Measurements from ENCODE around the gene CDC42SE1. TPM values are rescaled to one million over a fixed set of nuclear protein-coding genes. Genes with fewer than 3 reads are reported as not detected.

The CDC42SE1 gene
- total RNA-seq, 1 experiment from 2014 or later: 63.8 TPM

DNA sequence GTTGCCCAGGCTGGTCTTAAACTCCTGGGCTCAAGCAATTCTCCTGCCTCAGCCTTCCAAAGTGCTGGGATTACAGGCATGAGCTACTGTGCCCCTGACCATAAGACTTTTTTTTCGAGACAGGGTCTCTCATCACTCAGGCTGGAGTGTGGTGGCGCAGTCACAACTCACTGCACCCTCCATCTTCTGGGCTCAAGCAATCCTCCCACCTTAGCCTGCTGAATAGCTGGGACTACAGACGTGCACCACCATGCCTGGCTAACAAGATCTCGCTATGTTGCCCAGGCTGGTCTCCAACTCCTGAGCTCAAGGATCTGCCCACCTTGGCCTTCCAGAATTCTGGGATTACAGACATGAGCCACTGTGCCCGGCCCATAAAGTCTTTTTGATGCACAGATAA is 10.0 kb downstream of the CDC42SE1 start:
- no peak for TF ChIP-seq EZH2 (IDR thresholded peaks at IDR 0.05; ENCODE audit: borderline replicate concordance, low read depth, low read length, poor library complexity, severe bottlenecking)
- TF ChIP-seq, protein P1, sequence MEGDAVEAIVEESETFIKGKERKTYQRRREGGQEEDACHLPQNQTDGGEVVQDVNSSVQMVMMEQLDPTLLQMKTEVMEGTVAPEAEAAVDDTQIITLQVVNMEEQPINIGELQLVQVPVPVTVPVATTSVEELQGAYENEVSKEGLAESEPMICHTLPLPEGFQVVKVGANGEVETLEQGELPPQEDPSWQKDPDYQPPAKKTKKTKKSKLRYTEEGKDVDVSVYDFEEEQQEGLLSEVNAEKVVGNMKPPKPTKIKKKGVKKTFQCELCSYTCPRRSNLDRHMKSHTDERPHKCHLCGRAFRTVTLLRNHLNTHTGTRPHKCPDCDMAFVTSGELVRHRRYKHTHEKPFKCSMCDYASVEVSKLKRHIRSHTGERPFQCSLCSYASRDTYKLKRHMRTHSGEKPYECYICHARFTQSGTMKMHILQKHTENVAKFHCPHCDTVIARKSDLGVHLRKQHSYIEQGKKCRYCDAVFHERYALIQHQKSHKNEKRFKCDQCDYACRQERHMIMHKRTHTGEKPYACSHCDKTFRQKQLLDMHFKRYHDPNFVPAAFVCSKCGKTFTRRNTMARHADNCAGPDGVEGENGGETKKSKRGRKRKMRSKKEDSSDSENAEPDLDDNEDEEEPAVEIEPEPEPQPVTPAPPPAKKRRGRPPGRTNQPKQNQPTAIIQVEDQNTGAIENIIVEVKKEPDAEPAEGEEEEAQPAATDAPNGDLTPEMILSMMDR (conservative IDR thresholded peaks at IDR 0.05; ENCODE audit: low read depth, low read length): no peak
- no peak overlapping the region for H3K4me3 ChIP-seq (ENCODE audit: low read depth, low read length, poor library complexity, severe bottlenecking)
- no peaks in the 10 kb centered on the region for H3K27me3 ChIP-seq (replicated peaks; ENCODE audit: insufficient read depth, low read depth, low read length, poor library complexity)
- H3K27ac ChIP-seq (ENCODE audit: low read depth, low read length, poor library complexity, severe bottlenecking): no peak overlapping the region
- ChIA-PET CTCF (no interaction called here), POLR2A (ENCODE audit: low non-redundant PET) (no interaction called here)
- peaks cover 4% of the 10 kb centered on the region for H3K4me1 ChIP-seq (ENCODE audit: insufficient read depth, low read length, poor library complexity, severe bottlenecking)
- DNase-seq (ENCODE audit: low spot score): no peak
- intact Hi-C loops (cut with micrococcal nuclease; ENCODE audit: unreplicated experiment): no loop called here
- BruUV-seq (replicated peaks): no TSS peak
- peaks cover 26% of the 10 kb centered on the region for H3K36me3 ChIP-seq (ENCODE audit: insufficient read depth, low read length, poor library complexity, severe bottlenecking)
- no peaks in the 10 kb centered on the region for H3K9me3 ChIP-seq (ENCODE audit: low read depth, low read length, poor library complexity, severe bottlenecking)

DNA sequence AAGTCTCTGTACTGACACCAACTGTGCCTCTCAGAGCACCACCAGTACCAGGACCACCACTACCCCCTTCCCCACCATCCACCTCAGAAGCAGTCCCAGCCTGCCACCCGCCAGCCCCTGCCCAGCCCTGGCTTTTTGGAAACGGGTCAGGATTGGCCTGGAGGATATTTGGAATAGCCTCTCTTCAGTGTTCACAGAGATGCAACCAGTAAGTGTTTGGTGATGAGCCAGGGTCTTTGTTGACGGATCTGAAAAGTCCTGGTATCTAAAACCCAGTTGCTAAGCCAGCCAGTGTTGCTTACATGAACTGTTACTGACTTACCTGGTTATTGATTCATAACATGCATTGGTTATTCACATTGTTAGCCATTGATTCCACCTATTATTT is 10.8 kb downstream of the CDC42SE1 start:
- no TSS peak for BruUV-seq (replicated peaks)
- POLR2A ChIA-PET (ENCODE audit: low non-redundant PET): no interaction called here

DNA sequence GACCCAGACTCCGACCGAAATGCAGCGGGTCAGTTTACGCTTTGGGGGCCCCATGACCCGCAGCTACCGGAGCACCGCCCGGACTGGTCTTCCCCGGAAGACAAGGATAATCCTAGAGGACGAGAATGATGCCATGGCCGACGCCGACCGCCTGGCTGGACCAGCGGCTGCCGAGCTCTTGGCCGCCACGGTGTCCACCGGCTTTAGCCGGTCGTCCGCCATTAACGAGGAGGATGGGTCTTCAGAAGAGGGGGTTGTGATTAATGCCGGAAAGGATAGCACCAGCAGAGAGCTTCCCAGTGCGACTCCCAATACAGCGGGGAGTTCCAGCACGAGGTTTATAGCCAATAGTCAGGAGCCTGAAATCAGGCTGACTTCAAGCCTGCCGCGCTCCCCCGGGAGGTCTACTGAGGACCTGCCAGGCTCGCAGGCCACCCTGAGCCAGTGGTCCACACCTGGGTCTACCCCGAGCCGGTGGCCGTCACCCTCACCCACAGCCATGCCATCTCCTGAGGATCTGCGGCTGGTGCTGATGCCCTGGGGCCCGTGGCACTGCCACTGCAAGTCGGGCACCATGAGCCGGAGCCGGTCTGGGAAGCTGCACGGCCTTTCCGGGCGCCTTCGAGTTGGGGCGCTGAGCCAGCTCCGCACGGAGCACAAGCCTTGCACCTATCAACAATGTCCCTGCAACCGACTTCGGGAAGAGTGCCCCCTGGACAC is 11.3 kb downstream of the CDC42SE1 start:
- H3K27ac ChIP-seq (ENCODE audit: low read depth, low read length, poor library complexity, severe bottlenecking): peak overlapping the region; percentile 64
- ChIA-PET CTCF (interaction anchor here (0.6 to 1.8 kb wide), 3 partner anchors 10 to 23 kb away, joined by 3 to 13 read pairs (median 4); partner anchors contain the start of gene MLLT11), POLR2A (ENCODE audit: low non-redundant PET) (no interaction called here)
- intact Hi-C loops (cut with micrococcal nuclease; ENCODE audit: unreplicated experiment): no loop called here
- TSS peak; percentile 67 for BruUV-seq (replicated peaks)
- no peak for TF ChIP-seq EZH2 (IDR thresholded peaks at IDR 0.05; ENCODE audit: borderline replicate concordance, low read depth, low read length, poor library complexity, severe bottlenecking)
- TF ChIP-seq, protein P1 (conservative IDR thresholded peaks at IDR 0.05; ENCODE audit: low read depth, low read length): peak; percentile 65
- DNase-seq (ENCODE audit: low spot score): peak; percentile 79
- peak overlapping the region; percentile 70 for H3K4me3 ChIP-seq (ENCODE audit: low read depth, low read length, poor library complexity, severe bottlenecking)
- peaks cover 12% of the 10 kb centered on the region for H3K36me3 ChIP-seq (ENCODE audit: insufficient read depth, low read length, poor library complexity, severe bottlenecking)
- no peaks in the 10 kb centered on the region for H3K27me3 ChIP-seq (replicated peaks; ENCODE audit: insufficient read depth, low read depth, low read length, poor library complexity)
- no peaks in the 10 kb centered on the region for H3K9me3 ChIP-seq (ENCODE audit: low read depth, low read length, poor library complexity, severe bottlenecking)
- H3K4me1 ChIP-seq (ENCODE audit: insufficient read depth, low read length, poor library complexity, severe bottlenecking): peaks cover 4% of the 10 kb centered on the region

More for the DNA sequence above, 10.8 kb downstream of the CDC42SE1 start:
- CTCF ChIA-PET: interaction anchor here (0.8 to 1.8 kb wide), 2 partner anchors 12 to 24 kb away, joined by 4 to 13 read pairs; partner anchors contain the start of gene MLLT11
- intact Hi-C loops (cut with micrococcal nuclease; ENCODE audit: unreplicated experiment): no loop called here
- Histone ChIP-seq H3K36me3 (ENCODE audit: insufficient read depth, low read length, poor library complexity, severe bottlenecking) (peaks cover 17% of the 10 kb centered on the region), H3K9me3 (ENCODE audit: low read depth, low read length, poor library complexity, severe bottlenecking) (no peaks in the 10 kb centered on the region), H3K4me1 (ENCODE audit: insufficient read depth, low read length, poor library complexity, severe bottlenecking) (peaks cover 4% of the 10 kb centered on the region), H3K4me3 (ENCODE audit: low read depth, low read length, poor library complexity, severe bottlenecking) (peak overlapping the region; percentile 70), H3K27me3 (replicated peaks; ENCODE audit: insufficient read depth, low read depth, low read length, poor library complexity) (no peaks in the 10 kb centered on the region), H3K27ac (ENCODE audit: low read depth, low read length, poor library complexity, severe bottlenecking) (peak overlapping the region; percentile 64)
- TF ChIP-seq, protein P1 (conservative IDR thresholded peaks at IDR 0.05; ENCODE audit: low read depth, low read length): no peak
- no peak for TF ChIP-seq EZH2 (IDR thresholded peaks at IDR 0.05; ENCODE audit: borderline replicate concordance, low read depth, low read length, poor library complexity, severe bottlenecking)
- no peak for DNase-seq (ENCODE audit: low spot score)
